Fibroblast of the aortic adventitia (primary cell): ENCODE results near the gene KDM2B. TPM values are rescaled to one million over a fixed set of nuclear protein-coding genes. Genes with fewer than 3 reads are reported as not detected.

Experiments used
- DNase-seq: peaks from one replicate; pipeline ENCODE4 v3.0.0-alpha.2; 2010; ENCODE audit warnings: low read depth
- H3K4me3 ChIP-seq: 2 replicates; pipeline ENCODE4 v1.5.1; 2011; ENCODE audit warnings: low read depth, mild to moderate bottlenecking, control low read depth, low read length, moderate library complexity
- total RNA-seq: library from RNA; depleted of rRNA; stranded (reverse); fragments of >200 nt; gene quantifications from 2 replicates; pipeline ENCODE4 v1.2.3, GENCODE V29; 2012; ENCODE audit warnings: low replicate concordance
- TF ChIP-seq, protein P1 (sequence below): IDR thresholded peaks from 2 replicates; pipeline ENCODE4 v1.5.1; 2011; ENCODE audit warnings: mild to moderate bottlenecking, low read length, control low read depth, inconsistent platforms; ENCODE audit not compliant: insufficient read depth

KDM2B gene
- total RNA-seq, 1 donor = 26.8 TPM

- TF ChIP-seq, protein P1, sequence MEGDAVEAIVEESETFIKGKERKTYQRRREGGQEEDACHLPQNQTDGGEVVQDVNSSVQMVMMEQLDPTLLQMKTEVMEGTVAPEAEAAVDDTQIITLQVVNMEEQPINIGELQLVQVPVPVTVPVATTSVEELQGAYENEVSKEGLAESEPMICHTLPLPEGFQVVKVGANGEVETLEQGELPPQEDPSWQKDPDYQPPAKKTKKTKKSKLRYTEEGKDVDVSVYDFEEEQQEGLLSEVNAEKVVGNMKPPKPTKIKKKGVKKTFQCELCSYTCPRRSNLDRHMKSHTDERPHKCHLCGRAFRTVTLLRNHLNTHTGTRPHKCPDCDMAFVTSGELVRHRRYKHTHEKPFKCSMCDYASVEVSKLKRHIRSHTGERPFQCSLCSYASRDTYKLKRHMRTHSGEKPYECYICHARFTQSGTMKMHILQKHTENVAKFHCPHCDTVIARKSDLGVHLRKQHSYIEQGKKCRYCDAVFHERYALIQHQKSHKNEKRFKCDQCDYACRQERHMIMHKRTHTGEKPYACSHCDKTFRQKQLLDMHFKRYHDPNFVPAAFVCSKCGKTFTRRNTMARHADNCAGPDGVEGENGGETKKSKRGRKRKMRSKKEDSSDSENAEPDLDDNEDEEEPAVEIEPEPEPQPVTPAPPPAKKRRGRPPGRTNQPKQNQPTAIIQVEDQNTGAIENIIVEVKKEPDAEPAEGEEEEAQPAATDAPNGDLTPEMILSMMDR = no peak
- DNase-seq = no peak
- H3K4me3 ChIP-seq = no peak overlapping the region
These were observed 76.3 kb downstream of the KDM2B start for GRCh38 chr12:121504505-121504904.

- TF ChIP-seq, protein P1 = no peak
- DNase-seq = no peak
- no peak overlapping the region for H3K4me3 ChIP-seq
These were observed 77.4 kb downstream of the KDM2B start for GRCh38 chr12:121503395-121503794.

- TF ChIP-seq, protein P1 = no peak
- H3K4me3 ChIP-seq = no peak overlapping the region
- no peak for DNase-seq
These were observed 78.9 kb downstream of the KDM2B start for GRCh38 chr12:121501946-121502345.

- H3K4me3 ChIP-seq = no peak overlapping the region
- peak; percentile 72 for DNase-seq
- TF ChIP-seq, protein P1 = peak; percentile 97
These were observed 80.7 kb downstream of the KDM2B start for GRCh38 chr12:121499929-121500793.

GRCh38 chr12:121495746-121496145 lies 85.1 kb downstream of the KDM2B start:
- H3K4me3 ChIP-seq = no peak overlapping the region
- TF ChIP-seq, protein P1 = no peak
- no peak for DNase-seq

DNA sequence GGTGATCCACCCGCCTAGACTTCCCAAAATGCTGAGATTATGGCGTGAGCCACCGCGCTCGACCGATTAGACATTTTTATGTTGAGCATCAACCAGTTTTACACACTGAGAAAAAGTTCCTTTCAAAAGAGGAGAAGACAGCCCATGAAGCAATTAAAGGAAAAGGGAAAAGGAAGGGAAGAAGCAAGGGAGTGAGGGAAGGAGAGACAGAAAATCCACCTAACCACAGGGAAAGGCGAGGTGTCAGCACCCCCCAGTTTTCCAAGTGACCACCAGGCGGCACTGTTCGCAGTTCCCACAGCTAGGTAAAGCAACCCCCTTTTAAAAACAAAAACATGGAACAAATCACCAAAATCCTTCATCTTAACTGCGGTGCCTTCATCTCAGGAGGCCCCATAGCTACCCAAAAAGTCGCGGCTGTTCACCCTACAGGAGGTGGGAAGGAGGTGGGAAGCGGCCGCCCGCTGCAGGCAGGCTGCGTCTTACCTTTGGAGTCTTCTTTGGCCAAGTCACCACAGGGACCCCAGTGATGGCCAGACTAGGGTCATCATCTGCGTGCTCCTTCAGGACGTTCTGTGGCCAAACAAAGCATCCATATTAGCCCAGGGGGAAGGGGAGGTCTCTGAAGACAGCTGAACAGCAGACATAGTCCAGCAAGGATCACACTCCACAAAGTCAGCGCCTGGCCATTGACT lies 86.6 kb downstream of the KDM2B start:
- DNase-seq = peak; percentile 48
- TF ChIP-seq, protein P1 = peak; percentile 91
- no peak overlapping the region for H3K4me3 ChIP-seq
